A549 (cell line): ENCODE measurements around the gene CCDC85B. TPM values are rescaled to one million over a fixed set of nuclear protein-coding genes. Genes with fewer than 3 reads are reported as not detected.

ENCODE experiments used
- ATAC-seq, 2 experiments: fragments of 200-7000 bp in 1 of 2; fragments of >200 bp in 1 of 2; cut with Nextera tagmentation in 1 of 2; cut with Tn5 transposase in 1 of 2; 3 replicates each; pipeline versions ENCODE4 v1.8.0 to v1.9.1; 2018 to 2020; ENCODE audit warnings: mild to moderate bottlenecking in 1 of 2, moderate library complexity in 1 of 2
- CTCF ChIA-PET: fragments of 300-600 bp; sonication (Branson Sonifier 250); formaldehyde crosslinking; extraction: SDS; loops from one replicate; lab custom pipeline; 2021; ENCODE audit warnings: antibody characterized with exemption, inconsistent platforms; lab: Yijun Ruan, JAX
- POLR2A ChIA-PET: fragments of 350-600 bp; formaldehyde crosslinking; extraction: SDS; loops from one replicate; lab custom pipeline; 2021; ENCODE audit warnings: antibody characterized with exemption, inconsistent platforms; lab: Yijun Ruan, JAX
- DNase-seq, 2 experiments: peaks; one replicate each; pipeline versions ENCODE4 v3.0.0 to v3.0.0-alpha.2; 2011 to 2016; ENCODE audit warnings: low read depth in 1 of 2, low spot score in 1 of 2
- FAIRE-seq: peaks from 2 replicates; lab custom pipeline; 2011; peaks lifted over from hg19 to GRCh38; lab: Jason Lieb, UNC
- H3K27ac ChIP-seq, 2 experiments: fragments of >200 bp; sonication (Bioruptor Twin); formaldehyde crosslinking; 3 replicates each; pipeline ENCODE4 v1.5.1; 2016 to 2017
- H3K4me1 ChIP-seq: fragments of >200 bp; sonication (Bioruptor Twin); formaldehyde crosslinking; 3 replicates; pipeline ENCODE4 v1.6.1; 2016
- H3K4me2 ChIP-seq: fragments of >200 bp; sonication (Bioruptor Twin); formaldehyde crosslinking; 3 replicates; pipeline ENCODE4 v1.6.1; 2016
- H3K4me3 ChIP-seq: fragments of >200 bp; sonication (Bioruptor Twin); formaldehyde crosslinking; 3 replicates; pipeline ENCODE4 v1.5.1; 2016
- H3K9me3 ChIP-seq: fragments of >200 bp; sonication (Bioruptor Twin); formaldehyde crosslinking; 3 replicates; pipeline ENCODE4 v1.6.1; 2016
- BCL3 ChIP-seq: fragments of >200 bp; sonication (Bioruptor Twin); formaldehyde crosslinking; IDR thresholded peaks from 3 replicates; pipeline ENCODE4 v1.6.1; 2016
- CBX8 ChIP-seq: fragments of 200-600 bp; sonication (generic); IDR thresholded peaks from 2 replicates; pipeline ENCODE4 v1.6.1; 2016
- CHD2 ChIP-seq: fragments of 150-350 bp; IDR thresholded peaks from 2 replicates; pipeline ENCODE4 v1.6.1; 2014; ENCODE audit warnings: low read length; ENCODE audit not compliant: partially characterized antibody
- CHD4 ChIP-seq: fragments of 200-600 bp; sonication (generic); IDR thresholded peaks from 2 replicates; pipeline ENCODE4 v1.6.1; 2016; ENCODE audit warnings: antibody characterized with exemption, mild to moderate bottlenecking, borderline replicate concordance
- E2F6 ChIP-seq: IDR thresholded peaks from 2 replicates; pipeline ENCODE4 v1.6.1; 2012; ENCODE audit warnings: low read depth, borderline replicate concordance
- EP300 ChIP-seq, 2 experiments: fragments of >200 bp; sonication (Bioruptor Twin); formaldehyde crosslinking; IDR thresholded peaks; 2 replicates in 1 of 2; 3 replicates in 1 of 2; pipeline ENCODE4 v1.6.1; 2016 to 2017
- FOSL2 ChIP-seq, 2 experiments: fragments of 450-650 bp in 1 of 2; fragments of >200 bp in 1 of 2; sonication (Bioruptor Twin) in 1 of 2; formaldehyde crosslinking; IDR thresholded peaks; 2 replicates each; pipeline versions ENCODE4 v1.5.0 to v1.6.1; 2016 to 2020; ENCODE audit warnings: mild to moderate bottlenecking in 1 of 2, moderate library complexity in 1 of 2
- JUN ChIP-seq, 2 experiments: fragments of >200 bp; sonication (Bioruptor Twin); formaldehyde crosslinking; IDR thresholded peaks; 2 replicates in 1 of 2; 3 replicates in 1 of 2; pipeline ENCODE4 v1.6.1; 2016 to 2017
- MAZ ChIP-seq: fragments of 150-350 bp; IDR thresholded peaks from 2 replicates; pipeline ENCODE4 v1.6.1; 2014; ENCODE audit warnings: antibody characterized with exemption, low read depth, low read length, borderline replicate concordance
- MYC ChIP-seq: IDR thresholded peaks from 2 replicates; pipeline ENCODE4 v1.6.1; 2012; ENCODE audit warnings: mild to moderate bottlenecking, inconsistent platforms, low read length, improper control_type of control experiment, borderline replicate concordance
- PBX3 ChIP-seq: IDR thresholded peaks from 2 replicates; pipeline ENCODE4 v1.6.1; 2012
- POLR2A ChIP-seq: IDR thresholded peaks from 2 replicates; pipeline ENCODE4 v1.6.1; 2012; ENCODE audit warnings: mild to moderate bottlenecking, low read length
- POLR2AphosphoS2 ChIP-seq: conservative IDR thresholded peaks from 2 replicates; pipeline ENCODE4 v1.6.1; 2012; ENCODE audit warnings: low read length, improper control_type of control experiment, inconsistent platforms
- RAD21 ChIP-seq, 2 experiments: fragments of >200 bp in 1 of 2; sonication (Bioruptor Twin) in 1 of 2; formaldehyde crosslinking in 1 of 2; IDR thresholded peaks in 1 of 2; conservative IDR thresholded peaks in 1 of 2; 2 replicates in 1 of 2; 3 replicates in 1 of 2; pipeline ENCODE4 v1.6.1; 2012 to 2018; ENCODE audit warnings: inconsistent platforms in 1 of 2
- RARB ChIP-seq: fragments of 250-450 bp; sonication (Bioruptor Pico); IDR thresholded peaks from 2 replicates; pipeline ENCODE4 v1.8.0; 2021; ENCODE audit warnings: mild to moderate bottlenecking, moderate library complexity
- RFX5 ChIP-seq: fragments of 450-650 bp; IDR thresholded peaks from 2 replicates; pipeline ENCODE4 v1.7.1; 2014; ENCODE audit warnings: antibody characterized with exemption, mild to moderate bottlenecking, moderate library complexity
- SREBF2 ChIP-seq: fragments of 450-650 bp; IDR thresholded peaks from 2 replicates; pipeline ENCODE4 v1.6.1; 2014; ENCODE audit warnings: mild to moderate bottlenecking, moderate library complexity
- TFCP2L1 ChIP-seq: fragments of 250-450 bp; sonication (Bioruptor Pico); IDR thresholded peaks from 2 replicates; pipeline ENCODE4 v1.5.0; 2021; ENCODE audit warnings: mild to moderate bottlenecking
- USF2 ChIP-seq: fragments of 450-650 bp; IDR thresholded peaks from 2 replicates; pipeline ENCODE4 v1.6.1; 2014; ENCODE audit warnings: antibody characterized with exemption
- ZC3H11A ChIP-seq: fragments of 450-650 bp; IDR thresholded peaks from 2 replicates; pipeline ENCODE4 v1.6.1; 2014; ENCODE audit warnings: antibody characterized with exemption, mild to moderate bottlenecking
- ZFP36 ChIP-seq: fragments of 450-650 bp; IDR thresholded peaks from 2 replicates; pipeline ENCODE4 v1.6.1; 2014; ENCODE audit warnings: borderline replicate concordance; ENCODE audit not compliant: partially characterized antibody
- WGBS: methylation state at CpG from one replicate; pipeline ENCODE4 v1.1.6; 2017; ENCODE audit errors: missing lambda C conversion rate; 5-methylcytosine and 5-hydroxymethylcytosine counted together
- polyA plus RNA-seq, 4 experiments: library from polyadenylated mRNA; depleted of rRNA in 3 of 4; stranded (reverse); fragments of >200 nt; fragmentation: RNase III in 1 of 4; extraction: RNeasy Plus Mini Kit Qiagen cat#74134 plus additional on column Dnase treatment in 1 of 4; gene quantifications; 2 replicates in 3 of 4; 3 replicates in 1 of 4; pipeline ENCODE4 v1.2.3, GENCODE V29; 2011 to 2017
- TF ChIP-seq, protein P1 (sequence below): IDR thresholded peaks from 2 replicates; pipeline ENCODE4 v1.6.1; 2012

The CCDC85B gene
- polyA plus RNA-seq, 2 of the 4 experiments (the other 2 are of a cell fraction), result 7.3 to 27.5 TPM

GRCh38 chr11:65857853-65858680 lies 32.4 kb upstream of the CCDC85B start, which contains the start of gene CFL1 (continued):
- TF ChIP-seq RARB (CRISPR knock-in tag), result no peak
- TF ChIP-seq ZFP36, result no peak
- peak; percentile 65; the same call in 1 of the 2 replicates for TF ChIP-seq E2F6
- TF ChIP-seq TFCP2L1 (CRISPR knock-in tag), result peak; percentile 71
- no peak; a peak in 1 of 5 replicates for TF ChIP-seq EP300 (IDR thresholded peaks at IDR 0.05)
- TF ChIP-seq ZC3H11A, result no peak
- peak; percentile 96 to 99 for TF ChIP-seq JUN (IDR thresholded peaks at IDR 0.05)
- no peak for TF ChIP-seq CHD4
- TF ChIP-seq SREBF2, result no peak
- peak; percentile 73; the same call in 1 of the 2 replicates for TF ChIP-seq PBX3
- peak; percentile 35 for TF ChIP-seq CHD2
- TF ChIP-seq FOSL2 (IDR thresholded peaks at IDR 0.05), result no peak
- TF ChIP-seq FOSL2 (CRISPR knock-in tag; IDR thresholded peaks at IDR 0.05), result no peak

DNA sequence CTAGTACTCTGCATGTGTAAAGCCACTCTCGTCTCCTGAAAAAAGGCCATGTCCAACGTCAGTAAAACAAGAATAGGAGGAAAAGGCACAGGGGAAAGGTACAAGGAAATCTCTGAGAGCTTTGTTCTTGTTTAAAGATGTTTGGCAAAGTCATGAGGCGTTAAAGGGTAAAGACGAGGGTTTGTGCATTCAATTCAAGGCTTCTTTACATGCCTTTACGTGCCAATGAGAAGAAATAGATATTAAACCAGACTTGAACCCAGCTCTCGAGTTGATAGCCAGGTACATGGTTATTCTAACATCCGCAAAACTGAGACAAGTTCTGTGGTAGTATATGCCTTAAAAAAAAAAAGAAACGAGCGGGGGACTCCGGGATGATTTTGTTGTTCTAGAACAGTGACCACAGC lies 31.8 kb upstream of the CCDC85B start:
- ChIA-PET CTCF (interaction anchor here (0.7 to 7.6 kb wide), 15 partner anchors 11 to 147 kb away, joined by 3 to 195 read pairs (median 9); partner anchors contain the start of genes AP5B1, CCDC85B, CTSW and EFEMP2), POLR2A (interaction anchor here (0.5 to 3.4 kb wide), 21 partner anchors 8 to 362 kb away, joined by 3 to 36 read pairs (median 5); partner anchors contain the start of genes AP5B1, CCDC85B, EFEMP2 and FIBP)
- H3K4me1 ChIP-seq, result peaks cover 33% of the 10 kb centered on the region
- FAIRE-seq (no peak), DNase-seq (no peak), ATAC-seq (no peak)
- peak overlapping the region; percentile 88 to 96 for H3K27ac ChIP-seq
- TF ChIP-seq CBX8 (no peak), POLR2AphosphoS2 (no peak)
- peak overlapping the region; percentile 87 for H3K4me2 ChIP-seq
- peak overlapping the region; percentile 70 for H3K4me3 ChIP-seq
- whole genome bisulfite sequencing, result 2% methylated on average over 10 of the region's 10 CpGs
- no peaks in the 10 kb centered on the region for H3K9me3 ChIP-seq

- Histone ChIP-seq H3K4me1 (peaks cover 30% of the 10 kb centered on the region), H3K27ac (peak overlapping the region; percentile 88 to 96), H3K4me3 (peak overlapping the region; percentile 70), H3K4me2 (peak overlapping the region; percentile 87), H3K9me3 (no peaks in the 10 kb centered on the region)
- DNase-seq (peak; percentile 97 to 99), FAIRE-seq (no peak), ATAC-seq (peak; percentile 57 to 82)
- TF ChIP-seq USF2 (no peak), MYC (0 out of 2 replicates have a peak, but pooled peaks have one; percentile 13), ZFP36 (peak; percentile 2), JUN (IDR thresholded peaks at IDR 0.05) (peak in 1 of 2 experiments; percentile 45; a peak in 1 of 5 replicates), RFX5 (0 out of 2 replicates have a peak, but pooled peaks have one; percentile 32), POLR2A (peak; percentile 71), PBX3 (no peak), BCL3 (peak; percentile 81; the same call in 2 of the 3 replicates), MAZ (no peak), E2F6 (0 out of 2 replicates have a peak, but pooled peaks have one; percentile 38), RAD21 (conservative IDR thresholded peaks at IDR 0.05 in 1 of 2, IDR thresholded peaks at IDR 0.05 in 1 of 2) (no peak)
- TF ChIP-seq, protein P1, sequence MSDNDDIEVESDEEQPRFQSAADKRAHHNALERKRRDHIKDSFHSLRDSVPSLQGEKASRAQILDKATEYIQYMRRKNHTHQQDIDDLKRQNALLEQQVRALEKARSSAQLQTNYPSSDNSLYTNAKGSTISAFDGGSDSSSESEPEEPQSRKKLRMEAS, result peak; percentile 65; the same call in 1 of the 2 replicates
- WGBS, result under 1% methylated on average over 40 of the region's 46 CpGs
- CTCF ChIA-PET, result interaction anchor here (0.7 to 7.6 kb wide), 43 partner anchors 8 to 420 kb away, joined by 3 to 195 read pairs (median 4); partner anchors contain the start of genes AP5B1, CCDC85B, CTSW and EFEMP2
- POLR2A ChIA-PET, result interaction anchor here (0.5 to 3.4 kb wide), 17 partner anchors 10 to 244 kb away, joined by 3 to 36 read pairs (median 8); partner anchors contain the start of genes AP5B1, CCDC85B, FIBP and KAT5
These were observed 31.2 kb upstream of the CCDC85B start for GRCh38 chr11:65859095-65859811.
